Pancreas (tissue), 10 donors: ENCODE data around the gene UBAC2. TPM values are rescaled to one million over a fixed set of nuclear protein-coding genes. Genes with fewer than 3 reads are reported as not detected.
A peak's percentile ranks its signal among the peaks of the same experiment; 100 is the strongest.

Experiments
- ATAC-seq, 4 donors: fragments of 200-7000 bp; cut with Tn5 transposase; one replicate each; pipeline versions ENCODE4 v1.8.0 to v1.9.1; 2020; ENCODE audit warnings: mild to moderate bottlenecking in 4 of 4, moderate library complexity in 4 of 4
- DNase-seq, 6 donors: peaks; one replicate each; pipeline ENCODE4 v3.0.0-alpha.2; 2020
- FAIRE-seq: peaks from 2 replicates; lab custom pipeline; 2012; peaks lifted over from hg19 to GRCh38; lab: Jason Lieb, UNC
- H3K27ac ChIP-seq, 4 donors: fragments of 200-600 bp; sonication (generic); 1 replicate in 3 of 4; 2 replicates in 1 of 4; pipeline versions ENCODE4 v1.5.0 to v1.8.0; 2020
- H3K27me3 ChIP-seq, 4 donors: fragments of 200-600 bp; one replicate each; pipeline ENCODE4 v1.8.0; 2021
- H3K36me3 ChIP-seq, 3 donors: fragments of 200-600 bp; sonication (generic) in 1 of 3; one replicate each; pipeline versions ENCODE4 v1.5.0 to v1.8.0; 2020 to 2021
- H3K4me1 ChIP-seq, 3 donors: fragments of 200-600 bp; one replicate each; pipeline ENCODE4 v1.8.0; 2021
- H3K4me3 ChIP-seq, 4 donors: fragments of 200-600 bp; sonication (generic) in 2 of 4; one replicate each; pipeline versions ENCODE4 v1.5.0 to v1.8.0; 2020 to 2021
- H3K9me3 ChIP-seq, 4 donors: fragments of 200-600 bp; one replicate each; pipeline ENCODE4 v1.8.0; 2021
- CTCF ChIP-seq, 4 donors: fragments of 200-600 bp; sonication (generic) in 3 of 4; IDR thresholded peaks; one replicate each; pipeline versions ENCODE4 v1.5.0 to v1.8.0; 2021; ENCODE audit warnings: antibody characterized with exemption in 4 of 4
- WGBS, 2 donors: extraction: QIAGEN DNeasy Blood & Tissue Kit; methylation state at CpG; one replicate each; pipeline ENCODE4 v1.1.7; 2013; 5-methylcytosine and 5-hydroxymethylcytosine counted together
- intact Hi-C, 3 donors: fragments of 100-400 bp; cut with DNase I; formaldehyde crosslinking; loops; one replicate each; pipeline versions ENCODE4 v1.11.1 to v1.14.2; 2022
- polyA plus RNA-seq, 2 donors: library from polyadenylated mRNA; stranded (reverse); fragments of 200-250 nt; gene quantifications; one replicate each; pipeline ENCODE4 v1.2.3, GENCODE V29; 2013
- total RNA-seq, 6 donors: library from RNA; stranded (reverse); fragmentation: NEBNext Ultra II Directional in 4 of 6; extraction: Animal tissue kit (Norgen Biotek cat#: 25700) in 4 of 6; gene quantifications; one replicate each; pipeline versions ENCODE4 v1.2.1 to v1.2.4, GENCODE V29; 2021 to 2023
- donor health status: healthy with polysubstance abuse.
- donor health status: DM: no; HTN: no; CAD: no; lungs with moderate emphysema.
- donor health status: DM: no; HTN: no; CAD: no.
- donor health status: control.
- donor health status: control.
- donor health status: Bipolar disorder and iron deficiency.
- donor health status: DM: yes; HTN: yes; CAD: no.
- donor health status: DM: no; HTN: no; CAD: no.
- donor health status: DM: no; HTN: no; CAD: no.
- donor health status: DM: yes; HTN: yes; CAD: no.

Gene UBAC2
- 10 to 100 TPM; 17.5 to 28.5 (median 24.4) TPM for total RNA-seq
- polyA plus RNA-seq: 10 to 100 TPM; 29.1 to 29.5 TPM

GRCh38 chr13:99200432-99201167 lies at the start of gene UBAC2:
UBAC2 (plus strand) TSS chr13:99200854; CDS start chr13:99200909, 55 bp downstream.
- Histone ChIP-seq H3K9me3 (no peaks in the 10 kb centered on the region), H3K4me3 (peak within 1 kb of the TSS; percentile 73 to 98 (median 89)), H3K4me1 (peaks cover 0 to 14% (median 6%) of the 10 kb centered on the region in 3 donors), H3K27me3 (no peaks in the 10 kb centered on the region), H3K36me3 (no peaks in the 10 kb centered on the region), H3K27ac (peak within 1 kb of the TSS; percentile 82 to 96 (median 93))
- ATAC-seq (peak; percentile 93 to 96 (median 95)), DNase-seq (peak; percentile 91 to 100 (median 96)), FAIRE-seq (no peak)
- WGBS, 2 donors: 0 to 1% methylated on average over 62 to 76 of the region's 76 CpGs
- no peak for TF ChIP-seq CTCF (IDR thresholded peaks at IDR 0.05)
- intact Hi-C loops: no loop called here

GRCh38 chr13:99151516-99151915 lies 49.1 kb upstream of the UBAC2 start:
- no peak for DNase-seq
- no peak for FAIRE-seq
- ATAC-seq: no peak
- TF ChIP-seq CTCF (IDR thresholded peaks at IDR 0.05): no peak
- intact Hi-C loops: no loop called here
- no peaks in the 10 kb centered on the region for H3K4me1 ChIP-seq
- H3K27ac ChIP-seq: no peak overlapping the region
- WGBS, 2 donors: 73 to 77% methylated on average over 4 of the region's 4 CpGs
- H3K27me3 ChIP-seq: no peaks in the 10 kb centered on the region
- H3K36me3 ChIP-seq: no peaks in the 10 kb centered on the region
- H3K9me3 ChIP-seq: no peaks in the 10 kb centered on the region
- H3K4me3 ChIP-seq: no peak overlapping the region

- Histone ChIP-seq H3K9me3 (no peaks in the 10 kb centered on the region), H3K4me1 (no peaks in the 10 kb centered on the region), H3K36me3 (no peaks in the 10 kb centered on the region), H3K27ac (no peak overlapping the region), H3K4me3 (no peak overlapping the region), H3K27me3 (no peaks in the 10 kb centered on the region)
- intact Hi-C loops: no loop called here
- WGBS, 2 donors: 83 to 88% methylated on average over 1 of the region's 1 CpG
- FAIRE-seq (no peak), DNase-seq (no peak), ATAC-seq (no peak)
- no peak for TF ChIP-seq CTCF (IDR thresholded peaks at IDR 0.05)
Observed at GRCh38 chr13:99153219-99153618, 47.4 kb upstream of the UBAC2 start.

- DNase-seq (no peak), FAIRE-seq (no peak), ATAC-seq (no peak)
- Histone ChIP-seq H3K4me3 (no peak overlapping the region), H3K27me3 (no peaks in the 10 kb centered on the region), H3K9me3 (no peaks in the 10 kb centered on the region), H3K4me1 (no peaks in the 10 kb centered on the region), H3K36me3 (no peaks in the 10 kb centered on the region), H3K27ac (no peak overlapping the region)
- intact Hi-C loops: no loop called here
- 89 to 95% methylated on average over 2 of the region's 2 CpGs for WGBS, 2 donors
- no peak for TF ChIP-seq CTCF (IDR thresholded peaks at IDR 0.05)
Observed at GRCh38 chr13:99154064-99154463, 46.6 kb upstream of the UBAC2 start.

- intact Hi-C loops: no loop called here
- no peak overlapping the region for H3K4me3 ChIP-seq
- 92% methylated on average over 5 of the region's 5 CpGs for WGBS, 2 donors
- no peak for ATAC-seq
- H3K36me3 ChIP-seq: no peaks in the 10 kb centered on the region
- no peaks in the 10 kb centered on the region for H3K9me3 ChIP-seq
- H3K27me3 ChIP-seq: no peaks in the 10 kb centered on the region
- no peak overlapping the region for H3K27ac ChIP-seq
- DNase-seq: no peak
- FAIRE-seq: no peak
- no peak for TF ChIP-seq CTCF (IDR thresholded peaks at IDR 0.05)
- no peaks in the 10 kb centered on the region for H3K4me1 ChIP-seq
Observed at GRCh38 chr13:99155821-99156220, 44.8 kb upstream of the UBAC2 start.
